ENCODE results near the gene HSD17B3. TPM values are rescaled to one million over a fixed set of nuclear protein-coding genes. Genes with fewer than 3 reads are reported as not detected.

The HSD17B3 gene
- total RNA-seq, 1 donor from 2014 or later, result not detected

- no peak overlapping the region for H3K4me3 Mint-ChIP-seq (ENCODE audit: unreplicated experiment)
- H3K27ac Mint-ChIP-seq (ENCODE audit: unreplicated experiment), result no peak overlapping the region
Observed at GRCh38 chr9:96230002-96230401, 72.0 kb downstream of the HSD17B3 start.

GRCh38 chr9:96222132-96222531 is 79.8 kb downstream of the HSD17B3 start:
- Mint-ChIP-seq H3K9me3 (ENCODE audit: low read depth) (peaks cover 9% of the 10 kb centered on the region), H3K27me3 (ENCODE audit: low read depth) (peaks cover 3% of the 10 kb centered on the region), H3K36me3 (ENCODE audit: low read depth) (peaks cover 4% of the 10 kb centered on the region), H3K4me1 (ENCODE audit: low read depth) (peaks cover 13% of the 10 kb centered on the region), H3K4me3 (ENCODE audit: unreplicated experiment) (no peak overlapping the region), H3K27ac (ENCODE audit: unreplicated experiment) (no peak overlapping the region)
- TF ChIP-seq CTCF (IDR thresholded peaks at IDR 0.05), result peak; percentile 77
- no peak for DNase-seq (ENCODE audit: low spot score)

More at GRCh38 chr9:96230002-96230401, 72.0 kb downstream of the HSD17B3 start:
- DNase-seq (ENCODE audit: low spot score), result no peak
- H3K27me3 Mint-ChIP-seq (ENCODE audit: low read depth), result no peaks in the 10 kb centered on the region
- H3K36me3 Mint-ChIP-seq (ENCODE audit: low read depth), result peaks cover 3% of the 10 kb centered on the region
- peak; percentile 43 for TF ChIP-seq CTCF (IDR thresholded peaks at IDR 0.05)
- peaks cover 14% of the 10 kb centered on the region for H3K9me3 Mint-ChIP-seq (ENCODE audit: low read depth)
- H3K4me1 Mint-ChIP-seq (ENCODE audit: low read depth), result peaks cover 10% of the 10 kb centered on the region

GRCh38 chr9:96219900-96220257 is 82.1 kb downstream of the HSD17B3 start:
- TF ChIP-seq CTCF (IDR thresholded peaks at IDR 0.05), result peak; percentile 9
- DNase-seq (ENCODE audit: low spot score), result no peak
- no peak overlapping the region for H3K4me3 Mint-ChIP-seq (ENCODE audit: unreplicated experiment)
- peaks cover 9% of the 10 kb centered on the region for H3K9me3 Mint-ChIP-seq (ENCODE audit: low read depth)
- H3K4me1 Mint-ChIP-seq (ENCODE audit: low read depth), result peaks cover 16% of the 10 kb centered on the region
- H3K36me3 Mint-ChIP-seq (ENCODE audit: low read depth), result peaks cover 4% of the 10 kb centered on the region
- H3K27me3 Mint-ChIP-seq (ENCODE audit: low read depth), result peaks cover 10% of the 10 kb centered on the region
- H3K27ac Mint-ChIP-seq (ENCODE audit: unreplicated experiment), result no peak overlapping the region

GRCh38 chr9:96219026-96219899 is 82.7 kb downstream of the HSD17B3 start:
- Mint-ChIP-seq H3K9me3 (ENCODE audit: low read depth) (peaks cover 7% of the 10 kb centered on the region), H3K4me1 (ENCODE audit: low read depth) (peaks cover 16% of the 10 kb centered on the region), H3K4me3 (ENCODE audit: unreplicated experiment) (no peak overlapping the region)

More at GRCh38 chr9:96219026-96219899, 82.7 kb downstream of the HSD17B3 start:
- Mint-ChIP-seq H3K27me3 (ENCODE audit: low read depth) (peaks cover 14% of the 10 kb centered on the region), H3K27ac (ENCODE audit: unreplicated experiment) (no peak overlapping the region), H3K36me3 (ENCODE audit: low read depth) (peaks cover 4% of the 10 kb centered on the region)
- DNase-seq (ENCODE audit: low spot score), result no peak
- peak; percentile 66 for TF ChIP-seq CTCF (IDR thresholded peaks at IDR 0.05)

Data from chondrocyte (in vitro differentiated cells).